Measurements from ENCODE around the gene ZNRF1. TPM values are rescaled to one million over a fixed set of nuclear protein-coding genes. Genes with fewer than 3 reads are reported as not detected.

The ZNRF1 gene
- total RNA-seq, 1 donor, result 2.9 TPM

DNA sequence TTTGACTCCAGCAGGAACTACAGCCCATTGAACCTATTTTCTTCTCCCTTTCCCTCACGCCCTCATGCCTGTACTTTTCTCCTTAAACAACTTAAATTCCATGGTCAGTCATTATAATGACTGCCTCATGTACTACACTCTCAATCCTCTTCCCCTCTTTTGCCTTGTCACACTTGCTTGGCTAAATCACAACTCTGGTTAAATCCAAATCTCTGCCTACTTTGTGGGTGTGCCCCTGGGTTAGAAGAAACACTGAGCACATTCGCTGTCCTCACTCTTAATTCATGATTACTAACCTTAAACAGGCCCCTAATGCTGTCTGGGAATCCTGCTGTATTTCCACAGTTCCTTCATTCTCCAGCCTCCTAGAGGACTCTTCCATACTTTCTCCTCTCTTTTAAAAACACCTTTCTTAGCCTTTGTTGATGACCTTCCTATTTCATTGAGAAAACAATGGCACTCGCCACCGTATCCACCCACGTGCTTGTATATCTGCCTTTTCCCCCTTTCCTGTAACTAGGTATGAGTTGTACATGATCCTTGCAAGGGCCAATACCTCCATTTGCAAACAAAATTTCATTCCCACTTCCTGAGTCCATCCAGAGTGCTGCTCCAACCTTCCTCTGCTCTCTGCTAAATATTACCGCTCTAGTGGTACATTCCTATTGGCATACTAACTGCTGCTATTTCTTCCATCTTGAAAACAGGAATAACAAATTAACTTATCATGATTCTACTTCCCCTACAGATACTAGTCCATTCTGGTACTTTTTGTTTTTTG, 28.9 kb downstream of the ZNRF1 start:
- H3K4me3 ChIP-seq (ENCODE audit: low read length), result no peak overlapping the region
- peaks cover 14% of the 10 kb centered on the region for H3K4me1 ChIP-seq (ENCODE audit: insufficient read depth, low read length)
- no peaks in the 10 kb centered on the region for H3K27me3 ChIP-seq (ENCODE audit: insufficient read depth, low read length)
- H3K9me3 ChIP-seq (ENCODE audit: low read depth, low read length), result no peaks in the 10 kb centered on the region

DNA sequence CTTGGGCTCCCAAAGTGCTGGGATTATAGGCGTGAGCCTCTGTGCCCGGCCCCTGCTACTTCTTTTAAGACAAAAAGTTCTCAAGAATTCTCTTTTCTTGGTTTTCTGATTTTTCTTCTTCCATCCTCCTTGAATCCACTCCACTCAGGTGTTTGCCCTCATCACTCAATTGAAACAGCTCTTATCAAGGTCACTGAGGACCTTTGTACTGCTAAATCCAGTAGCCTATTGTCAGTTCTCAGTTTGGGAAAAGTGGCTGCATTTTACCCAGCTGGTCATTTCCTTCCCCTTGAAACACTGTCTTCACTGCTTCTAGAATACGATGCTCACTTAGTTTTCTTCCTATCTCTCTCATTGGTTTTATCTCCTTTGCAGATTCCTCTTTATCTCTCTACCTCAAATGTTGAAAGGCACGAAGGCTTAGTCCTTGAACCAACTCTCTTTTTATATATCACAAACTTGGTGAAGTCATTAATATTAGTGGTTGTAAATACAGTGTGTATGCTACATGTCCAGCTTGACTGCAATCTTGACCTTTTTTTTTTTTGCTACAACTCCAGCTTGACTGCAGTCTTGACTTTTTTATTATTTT, 29.8 kb downstream of the ZNRF1 start:
- no peaks in the 10 kb centered on the region for H3K9me3 ChIP-seq (ENCODE audit: low read depth, low read length)
- H3K4me3 ChIP-seq (ENCODE audit: low read length), result no peak overlapping the region
- no peaks in the 10 kb centered on the region for H3K27me3 ChIP-seq (ENCODE audit: insufficient read depth, low read length)
- peaks cover 14% of the 10 kb centered on the region for H3K4me1 ChIP-seq (ENCODE audit: insufficient read depth, low read length)

DNA sequence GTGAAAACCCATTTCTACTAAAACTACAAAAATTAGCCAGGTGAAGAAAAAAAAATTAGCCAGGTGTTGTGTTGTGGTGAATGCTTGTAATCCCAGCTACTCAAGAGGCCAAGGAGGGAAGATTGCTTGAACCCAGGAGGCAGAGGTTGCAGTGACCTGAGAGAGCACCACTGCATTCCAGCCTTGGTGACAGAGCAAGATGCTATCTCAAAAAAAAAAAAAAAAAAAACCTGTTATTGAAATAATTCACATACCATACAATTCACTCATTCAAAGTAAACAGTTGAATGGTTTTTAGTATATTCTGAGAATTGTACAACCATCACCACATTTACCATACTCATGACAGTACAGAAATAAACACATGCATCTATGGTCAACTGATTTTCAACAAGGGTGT, 31.0 kb downstream of the ZNRF1 start:
- H3K9me3 ChIP-seq (ENCODE audit: low read depth, low read length), result no peaks in the 10 kb centered on the region
- no peak overlapping the region for H3K4me3 ChIP-seq (ENCODE audit: low read length)
- H3K4me1 ChIP-seq (ENCODE audit: insufficient read depth, low read length), result peaks cover 9% of the 10 kb centered on the region
- no peaks in the 10 kb centered on the region for H3K27me3 ChIP-seq (ENCODE audit: insufficient read depth, low read length)

DNA sequence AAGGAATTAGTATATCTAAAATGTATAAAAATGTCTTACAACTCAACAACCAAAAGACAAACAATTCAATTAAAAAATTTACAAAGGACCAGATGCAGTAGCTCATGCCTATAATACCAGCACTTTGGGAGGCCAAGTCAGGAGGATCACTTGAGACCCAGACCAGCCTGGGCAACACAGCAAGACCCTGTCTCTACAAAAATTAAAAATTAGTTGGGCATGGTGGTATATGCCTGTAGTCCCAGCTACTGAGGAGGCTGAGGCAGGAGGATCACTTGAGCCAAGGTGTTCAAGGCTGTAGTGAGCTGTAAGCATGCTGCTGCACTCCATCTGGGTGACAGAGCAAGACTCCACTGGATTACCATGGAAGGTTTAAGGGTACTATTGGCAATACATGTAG, 33.8 kb downstream of the ZNRF1 start:
- Histone ChIP-seq H3K4me1 (ENCODE audit: insufficient read depth, low read length) (peaks cover 15% of the 10 kb centered on the region), H3K9me3 (ENCODE audit: low read depth, low read length) (no peaks in the 10 kb centered on the region), H3K4me3 (ENCODE audit: low read length) (no peak overlapping the region), H3K27me3 (ENCODE audit: insufficient read depth, low read length) (no peaks in the 10 kb centered on the region)

DNA sequence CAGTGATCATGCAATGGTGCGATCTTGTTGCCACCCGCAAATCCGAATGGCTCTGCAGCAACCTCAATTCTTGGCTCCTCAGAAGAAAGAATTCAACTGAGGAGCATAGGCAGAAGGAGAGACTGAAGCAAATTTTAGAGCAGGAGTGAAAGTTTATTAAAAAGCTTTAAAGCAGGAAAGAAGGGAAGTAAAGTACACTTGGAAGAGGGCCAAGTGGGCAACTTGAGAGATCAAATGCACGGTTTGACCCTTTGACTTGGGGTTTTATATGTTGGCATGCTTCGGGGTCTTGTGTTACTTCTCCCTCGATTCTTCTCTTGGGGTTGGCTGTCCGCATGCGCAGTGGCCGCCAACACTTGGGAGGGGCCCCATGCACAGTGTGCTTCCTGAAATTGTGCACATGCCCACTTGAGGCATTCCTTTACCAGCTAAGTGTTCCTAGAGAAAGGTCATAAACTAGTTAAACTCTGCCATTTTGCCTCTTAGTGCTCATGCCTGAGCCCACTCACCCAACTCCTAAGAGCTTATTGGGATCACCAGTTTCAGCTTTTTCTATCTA, 36.7 kb downstream of the ZNRF1 start:
- Histone ChIP-seq H3K27me3 (ENCODE audit: insufficient read depth, low read length) (no peaks in the 10 kb centered on the region), H3K4me3 (ENCODE audit: low read length) (no peak overlapping the region), H3K9me3 (ENCODE audit: low read depth, low read length) (no peaks in the 10 kb centered on the region), H3K4me1 (ENCODE audit: insufficient read depth, low read length) (peaks cover 22% of the 10 kb centered on the region)

DNA sequence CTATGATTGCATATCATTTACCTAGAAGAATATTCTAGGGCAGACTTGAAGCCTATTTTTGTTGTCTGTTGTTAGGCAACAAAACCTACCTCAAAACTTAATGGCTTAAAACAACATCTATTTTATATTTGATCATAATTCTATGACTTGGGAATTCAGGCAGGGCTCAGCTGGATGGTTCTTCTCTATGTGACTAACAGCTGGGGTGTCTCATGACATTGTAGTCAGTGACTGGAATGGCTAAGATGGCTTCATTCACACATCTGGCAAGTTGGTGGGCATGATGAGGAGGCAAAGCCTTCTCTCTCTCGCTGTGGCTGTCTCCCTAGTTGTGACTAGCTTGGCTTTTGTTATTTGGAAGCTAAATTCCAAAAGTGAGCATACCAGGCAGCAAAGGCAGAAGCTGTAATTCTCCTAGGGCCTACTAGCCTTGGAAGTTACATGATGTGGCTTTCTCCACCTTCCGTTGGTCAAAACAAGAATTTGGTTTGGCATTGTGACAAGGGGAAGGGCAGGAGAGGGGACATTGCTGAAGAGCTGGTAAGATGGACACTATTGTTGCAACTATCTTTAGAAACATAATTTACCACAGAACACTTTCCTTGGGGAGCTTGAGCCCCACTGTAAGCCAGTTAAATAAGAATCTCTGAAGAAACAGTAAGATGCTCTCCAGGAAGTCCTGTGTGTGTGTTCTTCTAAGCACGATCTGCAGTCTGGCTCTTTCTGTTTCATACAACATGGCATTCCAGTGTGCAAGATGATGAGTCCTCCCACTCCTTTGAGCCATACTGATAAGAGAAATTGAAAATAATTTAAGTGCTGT, 39.4 kb downstream of the ZNRF1 start:
- H3K4me1 ChIP-seq (ENCODE audit: insufficient read depth, low read length), result peaks cover 32% of the 10 kb centered on the region
- no peak overlapping the region for H3K4me3 ChIP-seq (ENCODE audit: low read length)
- H3K9me3 ChIP-seq (ENCODE audit: low read depth, low read length), result no peaks in the 10 kb centered on the region
- no peaks in the 10 kb centered on the region for H3K27me3 ChIP-seq (ENCODE audit: insufficient read depth, low read length)

DNA sequence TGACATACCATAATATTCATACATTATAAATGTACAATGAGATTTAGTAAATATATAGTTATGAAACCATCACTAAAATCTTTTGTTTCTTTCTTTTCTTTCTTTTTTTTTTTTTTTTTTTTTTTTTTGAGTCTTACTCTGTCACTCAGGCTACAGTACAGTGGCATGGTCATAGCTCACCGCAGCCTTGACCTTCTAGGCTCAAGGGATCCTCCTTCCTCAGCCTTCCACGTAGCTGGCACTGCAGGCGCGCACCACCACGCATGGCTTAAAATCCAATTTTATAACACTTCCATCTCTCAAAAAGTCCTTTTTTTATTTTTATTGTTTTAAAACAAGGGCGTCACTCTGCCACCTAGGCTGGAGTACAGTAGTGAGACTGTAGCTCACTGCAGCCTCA, 41.1 kb downstream of the ZNRF1 start:
- H3K9me3 ChIP-seq (ENCODE audit: low read depth, low read length), result no peaks in the 10 kb centered on the region
- no peak overlapping the region for H3K4me3 ChIP-seq (ENCODE audit: low read length)
- H3K27me3 ChIP-seq (ENCODE audit: insufficient read depth, low read length), result no peaks in the 10 kb centered on the region
- H3K4me1 ChIP-seq (ENCODE audit: insufficient read depth, low read length), result peaks cover 36% of the 10 kb centered on the region

DNA sequence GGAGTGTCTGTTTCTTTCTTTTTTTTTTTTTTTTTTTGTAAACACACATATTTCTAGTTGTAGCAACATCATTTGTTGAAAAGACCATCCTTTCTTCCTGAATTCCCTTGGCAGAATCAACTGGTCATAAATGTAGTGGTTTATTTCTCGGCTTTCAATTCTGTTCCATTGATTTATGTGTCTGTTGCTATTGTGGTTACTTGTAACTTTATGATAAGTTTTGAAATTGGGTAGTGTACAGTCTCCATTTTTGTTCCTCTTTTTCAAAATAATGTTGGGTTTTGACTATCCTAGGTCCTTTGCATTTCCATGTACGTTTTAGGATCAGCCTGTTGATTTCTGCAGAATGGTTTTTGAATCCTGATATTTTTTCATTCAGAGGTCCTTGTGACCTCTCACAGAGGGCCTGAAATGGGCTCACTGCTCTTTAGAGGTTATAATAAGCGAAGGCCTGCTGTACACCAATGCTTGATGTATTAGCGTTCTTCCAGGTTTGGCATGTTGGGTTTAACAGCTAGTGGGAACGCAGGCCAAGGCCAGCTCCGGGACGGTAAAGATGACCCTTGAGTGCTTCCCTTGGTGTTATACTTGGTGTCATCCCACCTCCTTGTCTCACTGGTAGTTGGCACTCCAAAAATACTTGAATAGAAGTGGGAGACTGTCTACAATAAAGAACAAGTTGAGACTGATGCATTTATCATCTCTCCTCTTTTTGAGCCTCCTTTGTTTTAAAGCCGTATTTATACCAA, 43.8 kb downstream of the ZNRF1 start:
- Histone ChIP-seq H3K9me3 (ENCODE audit: low read depth, low read length) (no peaks in the 10 kb centered on the region), H3K4me3 (ENCODE audit: low read length) (no peak overlapping the region), H3K27me3 (ENCODE audit: insufficient read depth, low read length) (no peaks in the 10 kb centered on the region), H3K4me1 (ENCODE audit: insufficient read depth, low read length) (peaks cover 25% of the 10 kb centered on the region)

DNA sequence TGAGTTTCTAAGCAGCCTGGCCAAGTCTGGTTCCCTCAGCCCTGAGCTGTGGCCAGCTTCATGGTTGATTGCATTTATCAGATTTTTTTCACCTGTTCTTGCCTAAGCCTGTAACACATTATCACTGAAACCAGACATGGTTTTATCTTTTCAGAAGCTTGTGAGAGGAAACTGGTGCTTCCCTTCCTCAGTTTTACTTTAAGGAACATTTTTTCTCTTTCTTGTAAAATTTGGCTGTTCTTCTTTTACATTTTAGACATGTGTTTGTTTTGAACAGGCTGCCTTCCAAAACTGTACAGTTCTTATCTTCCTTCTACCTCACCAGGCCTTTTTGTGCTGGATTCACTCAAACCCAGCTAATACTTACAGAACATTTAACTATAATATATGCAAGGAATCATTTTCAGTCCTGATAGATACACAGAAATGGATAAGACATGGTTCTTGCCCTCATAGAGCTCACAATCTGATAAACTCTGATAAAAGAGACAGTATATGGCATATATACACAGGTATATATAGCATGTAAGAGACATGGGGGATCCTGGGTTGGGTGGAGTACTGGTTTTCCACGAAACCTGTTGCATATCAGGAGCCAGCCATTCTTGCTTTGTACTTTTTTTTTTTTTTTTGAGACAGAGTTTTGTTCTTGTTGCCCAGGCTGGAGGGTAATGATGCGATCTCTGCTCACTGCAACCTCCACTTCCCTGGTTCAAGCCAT, 44.5 kb downstream of the ZNRF1 start:
- Histone ChIP-seq H3K9me3 (ENCODE audit: low read depth, low read length) (no peaks in the 10 kb centered on the region), H3K4me1 (ENCODE audit: insufficient read depth, low read length) (peaks cover 20% of the 10 kb centered on the region), H3K27me3 (ENCODE audit: insufficient read depth, low read length) (no peaks in the 10 kb centered on the region)

DNA sequence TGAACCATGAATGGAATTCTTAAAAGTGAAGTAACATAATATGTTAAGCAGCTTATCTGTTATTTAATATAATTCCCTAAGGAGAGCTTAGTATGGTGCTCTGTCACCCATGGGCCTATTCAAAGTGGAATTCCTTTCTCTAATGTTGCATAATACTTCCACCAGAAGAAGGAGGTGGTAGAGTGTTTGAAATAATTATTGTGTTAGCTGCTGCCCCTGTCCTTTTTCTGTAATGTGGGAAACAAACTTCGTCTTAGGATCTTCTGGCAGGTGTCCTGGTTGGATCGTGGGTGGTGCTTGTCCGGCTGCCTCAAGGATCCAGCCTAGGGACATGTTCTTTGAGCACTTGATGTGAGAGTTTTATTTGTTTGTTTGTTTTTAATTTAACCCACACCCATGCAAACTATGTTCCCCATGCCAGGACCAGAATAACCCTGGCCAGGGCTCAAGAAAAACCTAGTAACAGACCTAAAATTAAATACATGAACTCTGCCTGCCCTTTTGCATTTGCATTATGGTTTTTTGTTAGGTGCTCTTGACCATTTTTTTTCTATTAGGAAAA, 46.1 kb downstream of the ZNRF1 start:
- no peak overlapping the region for H3K4me3 ChIP-seq (ENCODE audit: low read length)

More for the DNA sequence above, 44.5 kb downstream of the ZNRF1 start:
- no peak overlapping the region for H3K4me3 ChIP-seq (ENCODE audit: low read length)

DNA sequence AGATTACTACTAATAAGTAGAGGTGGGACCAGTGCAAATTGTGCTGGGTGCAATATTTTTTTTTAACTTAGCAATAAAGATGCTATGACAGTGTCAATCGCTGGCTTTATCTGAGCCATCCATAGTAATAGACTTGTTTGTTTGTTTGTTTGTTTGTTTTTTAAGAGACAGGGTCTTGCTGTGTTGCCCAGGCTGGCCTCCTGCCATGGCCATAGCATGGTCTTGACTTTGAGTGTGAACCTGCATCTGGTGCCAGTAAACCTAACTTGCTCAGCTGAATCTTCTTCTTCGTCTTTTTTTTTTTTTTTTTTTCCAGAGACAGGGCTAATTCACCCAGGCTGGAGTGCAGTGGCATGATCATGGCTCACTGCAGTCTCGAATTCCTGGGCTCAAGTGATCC, 46.6 kb downstream of the ZNRF1 start:
- no peaks in the 10 kb centered on the region for H3K9me3 ChIP-seq (ENCODE audit: low read depth, low read length)
- H3K27me3 ChIP-seq (ENCODE audit: insufficient read depth, low read length), result no peaks in the 10 kb centered on the region
- H3K4me3 ChIP-seq (ENCODE audit: low read length), result no peak overlapping the region
- H3K4me1 ChIP-seq (ENCODE audit: insufficient read depth, low read length), result peaks cover 14% of the 10 kb centered on the region

More for the DNA sequence above, 46.1 kb downstream of the ZNRF1 start:
- no peaks in the 10 kb centered on the region for H3K27me3 ChIP-seq (ENCODE audit: insufficient read depth, low read length)
- no peaks in the 10 kb centered on the region for H3K9me3 ChIP-seq (ENCODE audit: low read depth, low read length)
- peaks cover 14% of the 10 kb centered on the region for H3K4me1 ChIP-seq (ENCODE audit: insufficient read depth, low read length)

DNA sequence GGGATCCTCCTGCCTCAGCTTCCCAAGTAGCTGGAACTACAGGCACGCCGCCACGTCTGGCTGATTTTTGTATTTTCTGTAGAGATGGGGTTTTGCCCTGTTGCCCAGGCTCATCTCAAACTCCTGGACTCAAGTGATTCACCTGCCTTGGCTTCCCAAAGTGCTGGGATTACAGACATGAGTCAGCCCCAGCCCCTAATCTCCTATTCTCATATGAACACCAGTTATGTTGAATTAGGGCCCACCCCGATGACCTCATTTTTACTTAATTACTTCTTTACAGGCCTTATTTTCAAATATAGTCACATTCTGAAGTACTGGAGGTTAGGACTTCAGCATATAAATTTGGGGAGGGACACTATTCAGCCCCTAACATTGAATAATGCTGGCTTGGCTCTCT, 49.2 kb downstream of the ZNRF1 start:
- no peaks in the 10 kb centered on the region for H3K9me3 ChIP-seq (ENCODE audit: low read depth, low read length)
- peaks cover 6% of the 10 kb centered on the region for H3K4me1 ChIP-seq (ENCODE audit: insufficient read depth, low read length)
- no peaks in the 10 kb centered on the region for H3K27me3 ChIP-seq (ENCODE audit: insufficient read depth, low read length)
- H3K4me3 ChIP-seq (ENCODE audit: low read length), result no peak overlapping the region

DNA sequence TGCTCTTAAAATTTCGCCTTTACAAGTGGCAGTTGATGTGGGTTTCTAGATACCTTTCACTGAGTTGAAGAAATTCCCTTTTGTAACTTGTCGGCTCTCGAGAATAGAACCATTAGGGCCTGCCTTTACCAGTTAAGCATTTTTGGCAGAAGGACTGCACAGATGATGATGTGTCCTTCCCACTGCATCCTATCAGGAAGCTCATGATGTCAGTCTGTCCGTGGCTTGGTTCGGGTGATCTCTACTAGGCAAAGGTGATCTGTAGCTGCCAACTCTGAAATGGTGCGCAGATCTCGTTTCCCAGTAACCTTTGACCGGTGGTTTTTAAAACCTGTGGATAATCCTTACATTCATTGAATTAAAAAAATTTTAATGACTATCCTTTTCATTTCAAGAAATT, 49.7 kb downstream of the ZNRF1 start:
- no peaks in the 10 kb centered on the region for H3K27me3 ChIP-seq (ENCODE audit: insufficient read depth, low read length)
- no peak overlapping the region for H3K4me3 ChIP-seq (ENCODE audit: low read length)
- H3K4me1 ChIP-seq (ENCODE audit: insufficient read depth, low read length), result peaks cover 2% of the 10 kb centered on the region
- no peaks in the 10 kb centered on the region for H3K9me3 ChIP-seq (ENCODE audit: low read depth, low read length)

Measured in mononuclear cell (primary cell).